HCT116 (cell line): ENCODE data around the gene INTS6L. TPM values are rescaled to one million over a fixed set of nuclear protein-coding genes. Genes with fewer than 3 reads are reported as not detected.

Experiments used
- ATAC-seq: fragments of 200-7000 bp; cut with Tn5 transposase; 2 replicates; pipeline ENCODE4 v1.9.1; 2020; ENCODE audit warnings: mild to moderate bottlenecking, moderate library complexity
- BruUV-seq: library from RNA; stranded (reverse); fragments of 400-500 nt; replicated peaks from 2 replicates; lab custom pipeline; 2021; lab: Mats Ljungman, UMichigan
- CTCF ChIA-PET: fragments of 300-600 bp; sonication (Branson Sonifier 250); formaldehyde crosslinking; loops from one replicate; lab custom pipeline; 2021; ENCODE audit warnings: antibody characterized with exemption; lab: Charles Lee
- POLR2A ChIA-PET: fragments of 300-600, 350-600 bp; sonication (Branson Sonifier 250); formaldehyde crosslinking; loops from one replicate; lab custom pipeline; 2021; ENCODE audit warnings: antibody characterized with exemption; lab: Charles Lee
- RAD21 ChIA-PET, 2 experiments: fragments of 300-600 bp; sonication (Branson Sonifier 250); formaldehyde crosslinking; loops; one replicate each; lab custom pipeline; 2023; ENCODE audit warnings: low total read pairs in 2 of 2; ENCODE audit not compliant: uncharacterized antibody in 2 of 2, unreplicated experiment in 2 of 2, low non-redundant PET in 1 of 2; lab: Charles Lee
- DNase-seq: peaks from one replicate; pipeline ENCODE4 v3.0.0-alpha.2; 2010; ENCODE audit warnings: low read depth, low spot score
- H2AFZ ChIP-seq: fragments of 200-600 bp; shearing (Covaris generic), sonication (generic); 2 replicates; pipeline ENCODE4 v1.6.1; 2017; ENCODE audit warnings: low read depth, mixed run types, mixed read lengths, antibody characterized with exemption, low read length; ENCODE audit not compliant: poor library complexity, severe bottlenecking
- H3K27ac ChIP-seq: 2 replicates; pipeline ENCODE4 v1.5.1; 2012; ENCODE audit warnings: low read depth, low read length
- H3K27me3 ChIP-seq: fragments of 200-600 bp; sonication (generic); 2 replicates; pipeline ENCODE4 v1.6.1; 2016; ENCODE audit warnings: mixed run types, low read length, mixed read lengths; ENCODE audit not compliant: insufficient read depth
- H3K36me3 ChIP-seq, 2 experiments: fragments of 200-500 bp in 1 of 2; fragments of 200-600 bp in 1 of 2; sonication (Bioruptor generic) in 1 of 2; sonication (generic) in 1 of 2; 2 replicates each; pipeline versions ENCODE4 v1.5.1 to v1.6.1; 2014 to 2016; ENCODE audit warnings: low read length in 2 of 2, inconsistent platforms in 1 of 2, mixed read lengths in 1 of 2, mixed run types in 1 of 2; ENCODE audit not compliant: insufficient read depth in 2 of 2, control insufficient read depth in 1 of 2
- H3K4me1 ChIP-seq, 2 experiments: fragments of 200-600 bp in 1 of 2; sonication (generic) in 1 of 2; 2 replicates each; pipeline versions ENCODE4 v1.5.1 to v1.6.1; 2012 to 2017; ENCODE audit warnings: low read length in 2 of 2, inconsistent platforms in 1 of 2, mild to moderate bottlenecking in 1 of 2, mixed read lengths in 1 of 2, mixed run types in 1 of 2, moderate library complexity in 1 of 2; ENCODE audit not compliant: insufficient read depth in 2 of 2, control insufficient read depth in 1 of 2
- H3K4me2 ChIP-seq: fragments of 200-600 bp; sonication (generic); 2 replicates; pipeline ENCODE4 v1.6.1; 2017; ENCODE audit warnings: mixed run types, low read length, mixed read lengths
- H3K4me3 ChIP-seq, 2 experiments: fragments of 200-600 bp in 1 of 2; sonication (generic) in 1 of 2; replicated peaks in 1 of 2; 2 replicates each; pipeline ENCODE4 v1.5.1; 2011 to 2016; ENCODE audit warnings: low read length in 2 of 2, control low read depth in 1 of 2, low read depth in 1 of 2, mild to moderate bottlenecking in 1 of 2, mixed read lengths in 1 of 2, mixed run types in 1 of 2
- H3K79me2 ChIP-seq: fragments of 200-600 bp; sonication (generic); 2 replicates; pipeline ENCODE4 v1.6.1; 2017; ENCODE audit warnings: mild to moderate bottlenecking, mixed run types, low read length, moderate library complexity, mixed read lengths; ENCODE audit not compliant: insufficient read depth
- H3K9ac ChIP-seq: fragments of 200-600 bp; sonication (generic); 2 replicates; pipeline ENCODE4 v1.6.1; 2016; ENCODE audit warnings: low read length, mixed read lengths
- H3K9me2 ChIP-seq: fragments of 200-600 bp; sonication (generic), shearing (Covaris generic); 2 replicates; pipeline ENCODE4 v1.6.1; 2017; ENCODE audit warnings: mixed run types, mild to moderate bottlenecking, moderate library complexity; ENCODE audit not compliant: insufficient read depth
- H3K9me3 ChIP-seq, 2 experiments: fragments of 200-500 bp in 1 of 2; fragments of 200-600 bp in 1 of 2; sonication (Bioruptor generic) in 1 of 2; sonication (generic) in 1 of 2; 2 replicates each; pipeline ENCODE4 v1.6.1; 2014 to 2017; ENCODE audit warnings: low read length in 2 of 2, mixed read lengths in 2 of 2, inconsistent platforms in 1 of 2, low read depth in 1 of 2, mild to moderate bottlenecking in 1 of 2, mixed run types in 1 of 2, moderate library complexity in 1 of 2; ENCODE audit not compliant: control insufficient read depth in 1 of 2, insufficient read depth in 1 of 2
- H4K20me1 ChIP-seq: fragments of 200-600 bp; sonication (generic), shearing (Covaris generic); 2 replicates; pipeline ENCODE4 v1.6.1; 2017; ENCODE audit warnings: mixed run types, mild to moderate bottlenecking, moderate library complexity; ENCODE audit not compliant: insufficient read depth
- ATF3 ChIP-seq: IDR thresholded peaks from 2 replicates; pipeline ENCODE4 v1.6.1; 2012
- CBX3 ChIP-seq: IDR thresholded peaks from 2 replicates; pipeline ENCODE4 v1.6.1; 2012; ENCODE audit warnings: low read depth
- CEBPB ChIP-seq: IDR thresholded peaks from 2 replicates; pipeline ENCODE4 v1.6.1; 2012; ENCODE audit warnings: low read depth
- CTCF ChIP-seq, 3 experiments: fragments of 200-600 bp in 1 of 3; sonication (generic) in 1 of 3; IDR thresholded peaks in 2 of 3; conservative IDR thresholded peaks in 1 of 3; 2 replicates each; pipeline ENCODE4 v1.5.1; 2012 to 2017; ENCODE audit warnings: low read depth in 2 of 3, low read length in 2 of 3, antibody characterized with exemption in 1 of 3, borderline replicate concordance in 1 of 3, control low read depth in 1 of 3, mild to moderate bottlenecking in 1 of 3, mixed read lengths in 1 of 3, mixed run types in 1 of 3, moderate library complexity in 1 of 3; ENCODE audit not compliant: insufficient read depth in 1 of 3
- ELF1 ChIP-seq: IDR thresholded peaks from 2 replicates; pipeline ENCODE4 v1.6.1; 2012; ENCODE audit warnings: low read depth, borderline replicate concordance
- EZH2 ChIP-seq: fragments of 200-600 bp; sonication (generic); IDR thresholded peaks from 2 replicates; pipeline ENCODE4 v1.6.1; 2017; ENCODE audit warnings: antibody characterized with exemption, mixed run types
- EZH2phosphoT487 ChIP-seq: fragments of 200-600 bp; IDR thresholded peaks from 2 replicates; pipeline ENCODE4 v1.6.1; 2018; ENCODE audit warnings: antibody characterized with exemption, borderline replicate concordance
- FOSL1 ChIP-seq: IDR thresholded peaks from 2 replicates; pipeline ENCODE4 v1.6.1; 2012; ENCODE audit warnings: low read depth
- JUND ChIP-seq: IDR thresholded peaks from 2 replicates; pipeline ENCODE4 v1.6.1; 2012
- POLR2A ChIP-seq: IDR thresholded peaks from 2 replicates; pipeline ENCODE4 v1.7.0; 2011; ENCODE audit warnings: borderline replicate concordance; ENCODE audit not compliant: insufficient read depth, insufficient read length; ENCODE audit errors: extremely low read depth
- RAD21 ChIP-seq: IDR thresholded peaks from 2 replicates; pipeline ENCODE4 v1.6.1; 2012; ENCODE audit warnings: low read depth, mild to moderate bottlenecking
- SIN3A ChIP-seq: IDR thresholded peaks from 2 replicates; pipeline ENCODE4 v1.6.1; 2012; ENCODE audit warnings: low read depth
- SP1 ChIP-seq: IDR thresholded peaks from 2 replicates; pipeline ENCODE4 v1.6.1; 2012; ENCODE audit warnings: low read depth
- TCF7L2 ChIP-seq: IDR thresholded peaks from 2 replicates; pipeline ENCODE4 v1.7.0; 2011; ENCODE audit warnings: borderline replicate concordance, inconsistent platforms; ENCODE audit not compliant: insufficient read depth, insufficient read length; ENCODE audit errors: extremely low read depth
- ZNF274 ChIP-seq: fragments of 200-500 bp; sonication (Bioruptor generic); IDR thresholded peaks from 2 replicates; pipeline ENCODE4 v1.6.1; 2014; ENCODE audit warnings: mild to moderate bottlenecking, low read depth, low read length, inconsistent platforms
- intact Hi-C: fragments of 100-400 bp; cut with micrococcal nuclease; formaldehyde crosslinking; loops from 2 replicates; pipeline ENCODE4 v1.10.0; 2022
- total RNA-seq: library from RNA; stranded (reverse); gene quantifications from one replicate; pipeline ENCODE4 v1.2.1, GENCODE V29; 2021; ENCODE audit not compliant: unreplicated experiment

The INTS6L gene
- total RNA-seq, 1 experiment from 2014 or later = 3.6 TPM

- intact Hi-C loops = no loop called here
- POLR2A ChIA-PET = no interaction called here
Observed at GRCh38 chrX:135480076-135480475, 40.4 kb upstream of the INTS6L start.

More at GRCh38 chrX:135480076-135480475, 40.4 kb upstream of the INTS6L start:
- RAD21 ChIA-PET = no interaction called here
- Histone ChIP-seq H4K20me1 (no peaks in the 10 kb centered on the region), H3K36me3 (no peaks in the 10 kb centered on the region), H3K4me2 (no peak overlapping the region), H3K4me3 (no peak overlapping the region), H3K79me2 (no peaks in the 10 kb centered on the region), H2AFZ (no peak overlapping the region), H3K27me3 (no peaks in the 10 kb centered on the region; the same call in 1 of the 2 replicates), H3K9me2 (no peaks in the 10 kb centered on the region), H3K27ac (no peak overlapping the region), H3K4me1 (no peaks in the 10 kb centered on the region), H3K9me3 (no peaks in the 10 kb centered on the region), H3K9ac (no peak overlapping the region)
- DNase-seq (no peak), ATAC-seq (no peak)
- no TSS peak for BruUV-seq
- CTCF ChIA-PET = no interaction called here
- TF ChIP-seq SIN3A (no peak), ZNF274 (no peak), SP1 (no peak), RAD21 (no peak), EZH2 (no peak), FOSL1 (no peak), EZH2phosphoT487 (no peak), ELF1 (no peak), CBX3 (no peak), POLR2A (no peak), JUND (no peak), CEBPB (no peak), ATF3 (no peak), CTCF (IDR thresholded peaks at IDR 0.05 in 2 of 3, conservative IDR thresholded peaks at IDR 0.05 in 1 of 3; ENCODE audit: borderline replicate concordance in 1 of 3, insufficient read depth in 1 of 3, low read depth in 2 of 3, low read length in 2 of 3) (no peak), TCF7L2 (no peak)
